ENCODE data around the gene ADK.
"Not testable (repeated sequence)": the region's sequence is repeated elsewhere in the genome, so short reads cannot be mapped to it uniquely, and the experiment has no call there.

Gene ADK

DNA sequence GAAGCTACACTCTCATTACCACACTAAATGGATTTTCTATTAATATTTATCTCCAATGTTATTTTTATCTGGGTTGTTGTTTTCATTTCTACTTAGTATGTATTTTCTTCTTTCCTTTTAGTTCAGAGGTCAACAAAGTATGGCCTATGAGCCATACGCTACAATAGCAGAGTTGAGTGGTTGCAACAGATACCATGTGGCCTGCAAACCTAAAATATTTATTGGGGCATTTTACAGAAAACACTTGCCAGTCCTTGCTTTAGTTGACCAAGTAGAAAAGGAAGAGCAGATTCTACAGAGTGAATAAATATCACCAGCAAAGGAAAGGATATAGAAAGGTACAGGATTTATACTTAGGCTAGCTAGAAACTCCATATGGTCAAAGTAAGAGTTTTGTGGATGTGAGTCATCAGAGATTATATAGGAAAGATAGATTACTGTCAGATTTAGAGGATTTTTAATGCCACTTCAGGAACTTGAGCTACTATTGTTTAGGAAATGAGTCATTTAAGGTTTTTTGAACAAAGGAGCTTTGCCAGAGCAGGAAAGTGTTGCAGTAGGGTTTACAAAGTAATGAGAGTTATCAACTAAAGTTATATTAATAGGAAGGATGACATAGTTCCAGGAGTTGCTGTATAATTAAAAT, 352.1 kb downstream of the ADK start:
- H3K9ac ChIP-seq: no peak overlapping the region
- no peak overlapping the region for H3K4me2 ChIP-seq
- peaks cover 30% of the 10 kb centered on the region for H3K36me3 ChIP-seq
- no peak for TF ChIP-seq Cebpa-rat (IDR thresholded peaks at IDR 0.05)
- no peak overlapping the region for H3K27ac ChIP-seq
- H3K4me1 ChIP-seq: no peaks in the 10 kb centered on the region
- H3K4me3 ChIP-seq: no peak overlapping the region
- H3K9me3 ChIP-seq: peaks cover 29% of the 10 kb centered on the region
- no peaks in the 10 kb centered on the region for H4K20me1 ChIP-seq
- no peaks in the 10 kb centered on the region for H3K27me3 ChIP-seq

DNA sequence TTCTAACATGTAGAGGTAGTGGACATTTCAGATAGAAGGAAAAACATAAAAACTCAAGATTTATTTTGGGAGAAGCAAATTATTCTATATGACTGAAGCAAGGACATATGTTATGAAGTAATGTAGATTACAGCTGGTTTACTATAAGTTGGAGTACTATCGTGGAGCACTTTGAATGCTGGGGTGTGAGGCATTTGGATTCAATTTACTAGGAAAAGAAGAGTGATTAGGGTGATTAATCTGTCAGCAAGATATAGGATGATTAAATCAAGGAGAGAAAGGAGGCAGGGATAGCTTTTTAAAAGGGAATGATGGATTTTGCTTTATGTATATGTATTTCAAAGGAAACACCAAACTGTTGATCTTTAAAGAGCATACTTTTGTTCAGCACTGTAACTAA, 356.9 kb downstream of the ADK start:
- Histone ChIP-seq H4K20me1 (no peaks in the 10 kb centered on the region), H3K9ac (no peak overlapping the region), H3K27ac (no peak overlapping the region), H3K4me2 (no peak overlapping the region), H3K36me3 (peaks cover 31% of the 10 kb centered on the region), H3K9me3 (peaks cover 43% of the 10 kb centered on the region), H3K4me3 (no peak overlapping the region), H3K4me1 (no peaks in the 10 kb centered on the region), H3K27me3 (no peaks in the 10 kb centered on the region)
- TF ChIP-seq Cebpa-rat (IDR thresholded peaks at IDR 0.05): no peak

DNA sequence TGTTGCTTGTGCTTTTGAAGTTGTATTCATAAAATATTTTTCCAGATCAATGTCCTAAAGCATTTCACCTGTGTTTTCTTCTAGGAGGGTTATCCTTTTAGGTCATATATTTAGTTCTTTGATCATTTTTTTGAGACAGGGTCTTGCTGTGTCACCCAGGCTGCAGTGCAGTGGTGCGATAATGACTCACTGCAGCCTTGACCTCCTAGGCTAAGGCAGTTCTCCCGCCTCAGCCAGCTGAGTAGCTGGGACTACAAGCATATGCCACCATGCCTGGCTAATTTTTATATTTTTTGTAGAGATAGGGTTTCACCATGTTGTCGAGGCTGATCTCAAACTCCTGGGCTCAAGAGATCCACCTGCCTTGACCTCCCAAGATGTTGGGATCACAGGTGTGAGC, 359.6 kb downstream of the ADK start:
- no peak overlapping the region for H3K4me2 ChIP-seq
- H3K36me3 ChIP-seq: peaks cover 29% of the 10 kb centered on the region
- no peak for TF ChIP-seq Cebpa-rat (IDR thresholded peaks at IDR 0.05)

DNA sequence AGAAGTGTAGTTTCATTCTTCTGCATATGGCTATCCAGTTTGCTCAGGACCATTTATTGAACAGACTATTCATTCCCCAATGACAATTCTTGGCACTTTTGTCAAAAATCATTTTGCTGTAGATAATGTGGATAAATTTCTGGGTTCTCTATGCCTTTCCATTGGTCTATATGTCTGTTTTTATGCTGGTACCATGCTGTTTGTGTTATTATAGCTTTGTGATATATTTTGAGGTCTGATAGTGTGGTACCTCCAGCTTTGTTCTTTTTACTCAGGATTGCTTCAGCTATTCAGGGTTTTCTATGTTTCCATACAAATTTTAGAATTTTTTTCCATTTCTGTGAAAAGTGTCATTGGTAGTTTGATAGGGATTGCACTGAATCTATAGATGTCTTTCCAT, 360.0 kb downstream of the ADK start:
- no peak overlapping the region for H3K4me2 ChIP-seq
- no peak overlapping the region for H3K27ac ChIP-seq
- H3K36me3 ChIP-seq: peaks cover 29% of the 10 kb centered on the region
- no peak overlapping the region for H3K4me3 ChIP-seq
- H4K20me1 ChIP-seq: no peaks in the 10 kb centered on the region
- TF ChIP-seq Cebpa-rat (IDR thresholded peaks at IDR 0.05): no peak
- no peaks in the 10 kb centered on the region for H3K4me1 ChIP-seq
- H3K27me3 ChIP-seq: no peaks in the 10 kb centered on the region
- H3K9ac ChIP-seq: no peak overlapping the region
- peaks cover 56% of the 10 kb centered on the region for H3K9me3 ChIP-seq

More for the DNA sequence above, 359.6 kb downstream of the ADK start:
- Histone ChIP-seq H4K20me1 (no peaks in the 10 kb centered on the region), H3K27ac (no peak overlapping the region), H3K9me3 (peaks cover 56% of the 10 kb centered on the region), H3K4me3 (no peak overlapping the region), H3K4me1 (no peaks in the 10 kb centered on the region), H3K9ac (no peak overlapping the region), H3K27me3 (no peaks in the 10 kb centered on the region)

DNA sequence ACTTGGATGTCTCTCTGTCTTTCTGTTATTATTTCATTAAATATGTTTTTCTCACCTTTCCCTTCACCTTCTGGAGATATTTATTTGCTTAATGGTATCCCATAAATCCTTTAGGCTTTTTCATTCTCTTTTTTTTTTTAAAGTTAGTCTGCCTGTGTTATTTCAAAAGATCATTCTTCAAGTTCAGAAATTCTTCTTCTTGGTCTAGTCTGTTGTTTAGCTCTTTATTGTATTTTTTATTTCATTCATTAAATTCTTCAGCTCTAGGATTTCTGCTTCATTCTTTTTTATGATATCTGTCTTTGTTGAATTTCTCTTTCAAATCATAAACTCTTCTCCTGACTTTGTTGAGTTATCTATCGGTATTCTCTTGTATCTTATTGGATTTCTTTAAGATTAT, 363.3 kb downstream of the ADK start:
- peaks cover 62% of the 10 kb centered on the region for H3K9me3 ChIP-seq
- H3K4me3 ChIP-seq: no peak overlapping the region
- no peak overlapping the region for H3K9ac ChIP-seq
- H3K27ac ChIP-seq: no peak overlapping the region
- no peak for TF ChIP-seq Cebpa-rat (IDR thresholded peaks at IDR 0.05)
- H3K4me2 ChIP-seq: no peak overlapping the region
- no peaks in the 10 kb centered on the region for H3K4me1 ChIP-seq
- no peaks in the 10 kb centered on the region for H3K27me3 ChIP-seq
- H4K20me1 ChIP-seq: no peaks in the 10 kb centered on the region
- peaks cover 25% of the 10 kb centered on the region for H3K36me3 ChIP-seq

DNA sequence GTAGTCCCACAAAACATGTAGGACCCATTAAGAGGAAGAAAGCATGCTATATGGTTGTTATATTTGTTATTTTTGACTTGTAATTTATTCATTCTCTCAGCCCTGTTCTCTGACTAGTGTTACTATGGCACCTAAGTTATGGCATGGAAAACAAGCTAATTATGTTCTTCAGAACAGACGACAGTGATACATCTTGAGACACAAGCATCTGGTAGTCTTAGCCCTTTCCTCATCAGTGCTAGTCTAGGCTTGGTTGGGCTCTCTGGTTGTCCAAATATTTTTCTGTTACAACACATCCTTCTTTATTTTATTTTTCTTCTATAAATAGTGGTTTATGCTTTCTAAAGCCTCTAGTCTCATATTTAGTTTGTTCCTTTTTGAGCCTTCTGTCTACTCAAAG, 367.0 kb downstream of the ADK start:
- H3K27me3 ChIP-seq: no peaks in the 10 kb centered on the region
- 0 out of 2 replicates have a peak, but pooled peaks cover 6% of the 10 kb centered on the region for H3K4me1 ChIP-seq
- H4K20me1 ChIP-seq: no peaks in the 10 kb centered on the region
- H3K4me3 ChIP-seq: no peak overlapping the region
- peaks cover 19% of the 10 kb centered on the region for H3K36me3 ChIP-seq
- H3K27ac ChIP-seq: no peak overlapping the region
- H3K4me2 ChIP-seq: no peak overlapping the region
- no peak for TF ChIP-seq Cebpa-rat (IDR thresholded peaks at IDR 0.05)
- H3K9ac ChIP-seq: no peak overlapping the region
- peaks cover 40% of the 10 kb centered on the region for H3K9me3 ChIP-seq

DNA sequence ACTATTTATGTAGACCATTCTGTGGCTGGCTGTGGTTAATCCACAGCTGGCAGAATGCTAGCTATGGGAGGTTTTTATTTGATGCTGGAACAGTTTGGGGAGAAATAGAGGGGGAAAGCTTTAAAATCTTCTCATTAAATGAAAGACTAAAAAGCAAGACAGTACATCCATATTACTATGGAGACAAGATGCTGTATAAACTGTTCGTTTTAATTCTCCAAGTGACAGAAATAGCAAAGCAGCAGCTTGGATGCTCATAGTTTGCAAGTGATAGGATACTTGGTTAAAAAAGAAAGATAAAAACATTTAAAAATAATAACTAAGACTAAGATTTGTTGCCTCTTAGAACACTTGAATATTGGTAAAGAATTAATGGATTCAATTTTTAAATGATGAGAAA, 370.5 kb downstream of the ADK start:
- Histone ChIP-seq H3K36me3 (no peaks in the 10 kb centered on the region), H3K9me3 (peaks cover 5% of the 10 kb centered on the region; the same call in 1 of the 2 replicates), H3K9ac (no peak overlapping the region), H3K4me2 (no peak overlapping the region), H3K4me3 (no peak overlapping the region), H4K20me1 (no peaks in the 10 kb centered on the region), H3K27me3 (no peaks in the 10 kb centered on the region), H3K27ac (no peak overlapping the region), H3K4me1 (0 out of 2 replicates have a peak, but pooled peaks cover 6% of the 10 kb centered on the region)
- no peak for TF ChIP-seq Cebpa-rat (IDR thresholded peaks at IDR 0.05)

DNA sequence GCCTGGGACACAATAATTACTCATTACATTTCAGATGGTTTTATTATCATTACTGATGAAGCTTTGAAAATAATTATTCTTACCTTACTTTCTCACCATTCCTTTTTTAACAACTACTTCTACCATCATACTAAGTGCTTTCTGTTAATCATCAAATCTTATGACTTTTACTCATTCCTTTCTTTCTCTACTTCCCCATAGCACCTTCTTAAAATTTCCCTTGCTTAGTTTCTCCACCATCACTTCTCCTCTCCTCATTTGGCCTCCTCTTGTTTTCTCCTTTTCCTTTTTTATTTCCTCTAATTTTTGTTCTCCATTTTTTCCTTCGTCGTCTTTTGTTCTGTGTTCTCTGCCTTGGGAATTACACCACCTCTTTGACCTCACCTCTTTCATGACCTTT, 372.2 kb downstream of the ADK start:
- Histone ChIP-seq H3K36me3 (no peaks in the 10 kb centered on the region), H3K27ac (no peak overlapping the region), H3K9ac (no peak overlapping the region), H3K4me2 (no peak overlapping the region), H3K27me3 (no peaks in the 10 kb centered on the region), H3K4me3 (no peak overlapping the region), H3K9me3 (no peaks in the 10 kb centered on the region), H3K4me1 (0 out of 2 replicates have a peak, but pooled peaks cover 6% of the 10 kb centered on the region), H4K20me1 (no peaks in the 10 kb centered on the region)
- TF ChIP-seq Cebpa-rat (IDR thresholded peaks at IDR 0.05): no peak

DNA sequence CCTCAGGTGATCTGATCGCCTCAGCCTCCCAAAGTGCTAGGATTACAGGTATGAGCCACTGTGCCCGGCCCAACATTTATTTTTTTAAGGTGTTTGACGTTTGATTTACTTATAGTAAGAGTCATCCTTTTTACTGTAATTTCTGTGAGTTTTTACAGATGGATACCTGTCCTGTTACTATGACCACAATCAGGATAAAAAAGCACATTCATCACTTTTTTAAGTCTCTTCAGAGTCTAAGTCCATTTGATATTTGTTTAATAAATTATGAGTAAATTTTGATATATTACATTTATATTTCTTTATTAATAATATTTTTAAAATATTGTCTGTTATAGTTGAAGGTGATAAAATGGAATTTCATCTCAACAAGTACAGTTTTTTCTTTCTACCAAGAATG, 374.9 kb downstream of the ADK start:
- Histone ChIP-seq H3K27ac (no peak overlapping the region), H3K27me3 (no peaks in the 10 kb centered on the region), H3K9ac (no peak overlapping the region), H3K4me3 (no peak overlapping the region), H3K4me2 (no peak overlapping the region), H4K20me1 (no peaks in the 10 kb centered on the region), H3K36me3 (no peaks in the 10 kb centered on the region), H3K4me1 (0 out of 2 replicates have a peak, but pooled peaks cover 6% of the 10 kb centered on the region), H3K9me3 (no peaks in the 10 kb centered on the region)
- no peak for TF ChIP-seq Cebpa-rat (IDR thresholded peaks at IDR 0.05)

DNA sequence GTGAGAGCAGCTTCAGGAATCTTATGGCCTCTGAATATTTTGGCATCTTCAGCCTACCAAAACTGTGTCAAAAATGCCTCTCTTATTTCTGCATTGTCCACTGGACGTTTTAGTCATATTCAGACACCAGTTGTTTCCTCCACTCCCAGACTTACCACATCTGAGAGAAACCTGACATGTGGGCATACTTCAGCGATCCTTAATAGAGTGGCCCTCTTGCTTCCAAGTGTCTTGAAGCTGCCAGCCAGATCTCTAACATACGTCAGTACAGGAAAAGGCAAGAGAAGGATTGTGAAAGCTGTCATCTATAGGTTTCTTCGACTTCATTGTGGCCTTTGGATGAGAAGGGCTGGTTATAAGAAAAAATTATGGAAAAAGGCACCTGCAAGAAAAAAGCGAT, 376.6 kb downstream of the ADK start:
- not testable (repeated sequence) for H3K4me3 ChIP-seq, H3K27me3 ChIP-seq, H3K4me1 ChIP-seq, H3K4me2 ChIP-seq, H3K9me3 ChIP-seq, H3K9ac ChIP-seq, H3K36me3 ChIP-seq, H4K20me1 ChIP-seq, H3K27ac ChIP-seq

DNA sequence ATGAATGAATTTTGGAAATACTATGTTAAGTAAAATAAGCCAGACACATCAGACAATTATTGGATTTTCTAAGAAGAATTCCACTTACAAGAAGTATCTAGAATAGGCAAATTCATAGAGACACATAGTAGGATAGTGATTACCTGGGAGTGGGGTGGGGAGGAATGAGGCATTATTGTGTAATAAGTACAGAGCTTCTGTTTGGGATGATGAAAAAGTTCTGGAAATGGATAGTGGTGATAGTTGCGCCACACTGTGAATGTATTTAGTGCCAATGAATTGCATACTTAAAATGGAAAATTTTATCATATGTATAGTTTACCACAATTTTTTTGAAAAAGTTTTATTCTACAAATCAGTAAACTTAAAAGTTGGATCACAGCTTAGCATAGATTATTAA, 378.2 kb downstream of the ADK start:
- Histone ChIP-seq H3K27me3 (no peaks in the 10 kb centered on the region), H3K9ac (no peak overlapping the region), H3K4me1 (0 out of 2 replicates have a peak, but pooled peaks cover 7% of the 10 kb centered on the region), H3K4me2 (no peak overlapping the region), H3K4me3 (no peak overlapping the region), H4K20me1 (no peaks in the 10 kb centered on the region), H3K27ac (no peak overlapping the region), H3K36me3 (no peaks in the 10 kb centered on the region), H3K9me3 (no peaks in the 10 kb centered on the region)
- no peak; the same call in 1 of the 2 replicates for TF ChIP-seq Cebpa-rat (IDR thresholded peaks at IDR 0.05)
